Measurements from ENCODE around the gene EMILIN3. TPM values are rescaled to one million over a fixed set of nuclear protein-coding genes. Genes with fewer than 3 reads are reported as not detected.

EMILIN3 gene
- total and polyA plus RNA-seq, 2 of the 8 experiments (the other 6 are each of a cell fraction or from before 2014, with no cell fraction given) = 3.8 to 5.2 TPM

- Histone ChIP-seq H3K27ac (ENCODE audit: low read depth, low read length) (no peak overlapping the region), H2AK5ac (ENCODE audit: low read depth, low read length) (no peak overlapping the region), H4K91ac (replicated peaks; ENCODE audit: insufficient read length, low read length) (no peak overlapping the region), H2BK12ac (ENCODE audit: low read depth, low read length) (no peak overlapping the region), H3K4me1 (replicated peaks in 1 of 4; ENCODE audit: control insufficient read depth in 3 of 4, insufficient read depth in 4 of 4, low read length in 3 of 4) (no peaks in the 10 kb centered on the region; a peak in 1 of 7 replicates), H3K14ac (ENCODE audit: insufficient read length) (no peak overlapping the region), H3K4me2 (ENCODE audit: insufficient read depth in 1 of 2, low read depth in 2 of 2, low read length in 2 of 2) (no peak overlapping the region), H3K56ac (replicated peaks; ENCODE audit: insufficient read length, low read depth, low read length) (no peak overlapping the region), H3K18ac (ENCODE audit: extremely low read depth, low read length) (no peak overlapping the region), H3K4ac (replicated peaks; ENCODE audit: insufficient read length, low read depth, low read length) (no peak overlapping the region), H2AFZ (ENCODE audit: low read length) (no peak overlapping the region), H3K9ac (replicated peaks in 1 of 4; ENCODE audit: extremely low read depth in 1 of 4, low read depth in 3 of 4, low read length in 3 of 4) (no peak overlapping the region), H3K79me1 (ENCODE audit: low read depth, low read length) (no peaks in the 10 kb centered on the region), H4K20me1 (replicated peaks in 1 of 2; ENCODE audit: control insufficient read depth in 1 of 2, insufficient read depth in 2 of 2, low read length in 2 of 2) (peaks cover 0 to 1% of the 10 kb centered on the region in 2 experiments), H3K36me3 (ENCODE audit: control insufficient read depth in 2 of 4, insufficient read depth in 4 of 4, low read length in 3 of 4) (no peaks in the 10 kb centered on the region), H2BK120ac (replicated peaks; ENCODE audit: low read depth, low read length) (no peak overlapping the region), H4K8ac (ENCODE audit: extremely low read depth, insufficient read depth, low read length) (peak overlapping the region; percentile 7; the same call in 1 of the 2 replicates), H3K4me3 (ENCODE audit: extremely low read depth in 1 of 4, insufficient read depth in 2 of 4, low read depth in 3 of 4, low read length in 4 of 4) (no peak overlapping the region), H3K23me2 (ENCODE audit: low read depth, low read length) (no peaks in the 10 kb centered on the region; the same call in 1 of the 2 replicates), H2BK20ac (ENCODE audit: low read length) (no peak overlapping the region), H3K27me3 (replicated peaks in 1 of 4; ENCODE audit: control insufficient read depth in 3 of 4, extremely low read depth in 1 of 4, insufficient read depth in 3 of 4, low read length in 3 of 4) (no peaks in the 10 kb centered on the region), H4K5ac (ENCODE audit: insufficient read length, low read depth, low read length) (no peak overlapping the region), H3K23ac (ENCODE audit: insufficient read length) (no peak overlapping the region), H2BK5ac (ENCODE audit: low read depth, low read length) (no peak overlapping the region), H3K9me3 (ENCODE audit: insufficient read depth in 2 of 2, low read depth in 1 of 2, low read length in 1 of 2) (no peaks in the 10 kb centered on the region), H3K79me2 (ENCODE audit: control insufficient read depth in 1 of 2, insufficient read depth in 2 of 2, low read length in 2 of 2) (no peaks in the 10 kb centered on the region), H2BK15ac (ENCODE audit: low read length) (no peak overlapping the region)
- TF ChIP-seq SIX5 (IDR thresholded peaks at IDR 0.05; ENCODE audit: low read depth, low read length) = no peak
- TF ChIP-seq EP300 (IDR thresholded peaks at IDR 0.05; ENCODE audit: borderline replicate concordance in 1 of 2, low read depth in 2 of 2, low read length in 2 of 2) = no peak
- no peak for TF ChIP-seq ATF3 (IDR thresholded peaks at IDR 0.05; ENCODE audit: insufficient read depth, low read depth, low read length)
- no peak for TF ChIP-seq YY1 (IDR thresholded peaks at IDR 0.05; ENCODE audit: low read depth, low read length)
- TF ChIP-seq CEBPB (IDR thresholded peaks at IDR 0.05; ENCODE audit: low read depth, low read length) = no peak
- TF ChIP-seq SIN3A (conservative IDR thresholded peaks at IDR 0.05 in 1 of 2, IDR thresholded peaks at IDR 0.05 in 1 of 2; ENCODE audit: low read depth in 1 of 2, low read length in 2 of 2) = no peak
- no peak for TF ChIP-seq SAP30 (IDR thresholded peaks at IDR 0.05; ENCODE audit: insufficient read depth, insufficient replicate concordance, low read length)
- TF ChIP-seq TAF7 (optimal IDR thresholded peaks at IDR 0.05; ENCODE audit: borderline replicate concordance, low read depth, low read length) = no peak
- TF ChIP-seq CBX5 (IDR thresholded peaks at IDR 0.05; ENCODE audit: low read depth, low read length) = no peak
- TF ChIP-seq CREB1 (IDR thresholded peaks at IDR 0.05) = no peak
- no peak for TF ChIP-seq POLR2A (IDR thresholded peaks at IDR 0.05; ENCODE audit: control extremely low read depth in 1 of 2, low read depth in 2 of 2, low read length in 2 of 2)
- WGBS, 2 experiments (ENCODE audit: extremely low coverage in 1 of 2, insufficient coverage in 1 of 2, insufficient read length in 1 of 2, insufficient replicate concordance in 2 of 2, low coverage in 1 of 2, low lambda C conversion rate in 2 of 2, missing lambda C conversion rate in 1 of 2) = 88% methylated on average over 13 of the region's 13 CpGs; no CpG with 5 or more reads in 1 of the 2 experiments
- POLR2A ChIA-PET (ENCODE audit: partially characterized antibody) = no interaction called here
- FAIRE-seq = no peak
- CTCF ChIA-PET (ENCODE audit: partially characterized antibody) = interaction anchor here (0.6 to 1.8 kb wide), 4 partner anchors 8 to 63 kb away, joined by 3 to 6 read pairs (median 4); no protein-coding TSS in a partner anchor
- DNase-seq (ENCODE audit: low read depth in 1 of 2, low spot score in 2 of 2) = no peak
Measured at GRCh38 chr20:41347523-41348429, 18.8 kb downstream of the EMILIN3 start.

Measured in H1 (cell line).